C1 segment of cervical spinal cord (tissue), 14 donors: ENCODE measurements around the gene ENO4.

Experiments used
- DNase-seq, 14 donors: peaks; one replicate each; lab custom pipeline; 2025; lab: John Stamatoyannopoulos, UW

ENO4 gene, protein sequence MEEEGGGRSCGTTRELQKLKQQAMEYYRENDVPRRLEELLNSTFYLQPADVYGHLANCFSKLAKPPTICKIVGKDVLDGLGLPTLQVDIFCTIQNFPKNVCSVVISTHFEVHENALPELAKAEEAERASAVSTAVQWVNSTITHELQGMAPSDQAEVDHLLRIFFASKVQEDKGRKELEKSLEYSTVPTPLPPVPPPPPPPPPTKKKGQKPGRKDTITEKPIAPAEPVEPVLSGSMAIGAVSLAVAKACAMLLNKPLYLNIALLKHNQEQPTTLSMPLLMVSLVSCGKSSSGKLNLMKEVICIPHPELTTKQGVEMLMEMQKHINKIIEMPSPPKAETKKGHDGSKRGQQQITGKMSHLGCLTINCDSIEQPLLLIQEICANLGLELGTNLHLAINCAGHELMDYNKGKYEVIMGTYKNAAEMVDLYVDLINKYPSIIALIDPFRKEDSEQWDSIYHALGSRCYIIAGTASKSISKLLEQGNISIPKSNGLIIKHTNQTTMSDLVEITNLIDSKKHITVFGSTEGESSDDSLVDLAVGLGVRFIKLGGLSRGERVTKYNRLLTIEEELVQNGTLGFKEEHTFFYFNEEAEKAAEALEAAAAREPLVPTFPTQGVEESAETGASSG

DNA sequence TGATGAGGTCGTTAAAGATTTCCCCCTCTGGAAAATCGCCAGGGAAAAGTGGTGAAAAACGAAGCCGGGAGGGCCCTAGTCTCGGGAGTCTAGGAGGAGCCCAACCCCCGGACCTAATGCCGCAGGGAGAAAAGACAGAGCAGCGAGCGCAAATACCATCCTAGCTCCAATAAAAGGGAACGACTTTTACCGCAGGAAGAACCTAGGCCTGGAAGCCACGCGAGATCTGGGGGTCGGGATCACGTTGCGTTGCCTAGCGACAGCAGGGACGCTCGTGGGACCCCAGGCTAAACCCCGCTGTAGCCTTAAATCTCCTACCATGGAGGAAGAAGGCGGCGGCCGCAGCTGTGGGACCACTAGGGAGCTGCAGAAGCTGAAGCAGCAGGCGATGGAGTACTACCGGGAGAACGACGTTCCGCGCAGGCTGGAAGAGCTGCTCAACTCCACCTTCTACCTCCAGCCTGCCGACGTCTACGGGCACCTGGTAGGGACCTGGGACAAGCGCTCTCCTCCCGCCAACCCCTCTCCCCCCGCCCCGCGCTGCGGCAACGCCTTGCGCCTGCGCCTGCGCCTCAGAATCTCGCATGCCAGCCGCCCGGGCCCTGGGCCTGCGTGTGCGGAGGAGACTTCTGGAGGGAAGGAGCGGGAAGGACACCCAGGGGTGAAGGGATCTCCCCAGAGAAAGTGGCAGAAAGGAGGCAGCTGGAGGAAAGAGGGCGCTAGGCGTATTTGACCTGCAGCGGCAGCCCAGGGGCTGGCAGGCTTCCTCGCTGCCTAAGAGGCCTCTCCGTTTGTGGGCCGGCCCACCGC lies at the start of gene ENO4:
TSS of gene ENO4 (plus strand) at position 252 of the 810 bp plus-strand sequence. CDS start at position 320, 68 bp downstream.
- peak; percentile 35 to 95 (median 65) for DNase-seq

DNA sequence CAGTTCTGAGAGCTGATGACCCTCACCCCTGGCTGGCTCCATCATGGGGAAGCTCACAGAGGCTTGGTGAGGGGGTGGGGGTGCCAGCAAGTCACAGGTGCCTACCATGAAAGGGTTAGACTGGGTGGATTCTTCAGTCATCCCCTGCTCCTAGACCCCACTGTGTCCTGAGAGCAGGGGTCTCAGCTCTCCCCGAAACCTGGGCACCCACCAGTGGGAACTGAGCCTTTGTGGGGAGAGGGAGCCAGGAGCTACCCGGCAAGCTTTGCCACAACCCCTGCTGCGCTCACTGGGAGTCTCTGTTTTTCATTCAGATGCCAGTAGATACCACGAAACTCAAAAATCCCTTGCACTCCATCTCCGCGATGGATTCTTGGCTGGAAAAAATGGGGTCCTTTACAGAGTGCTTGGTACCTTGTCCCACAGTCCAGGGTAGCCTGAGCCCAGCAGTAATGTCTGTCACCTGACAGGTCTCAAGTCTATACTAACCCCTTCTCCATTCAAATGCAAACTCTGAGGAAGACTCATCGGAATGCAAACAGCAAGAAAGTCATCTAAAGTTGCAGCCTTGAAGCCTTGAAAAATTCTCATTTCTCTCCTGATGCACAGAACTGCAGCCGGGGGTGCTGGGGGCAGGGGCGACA lies 48.9 kb upstream of the ENO4 start:
- DNase-seq: no peak

DNA sequence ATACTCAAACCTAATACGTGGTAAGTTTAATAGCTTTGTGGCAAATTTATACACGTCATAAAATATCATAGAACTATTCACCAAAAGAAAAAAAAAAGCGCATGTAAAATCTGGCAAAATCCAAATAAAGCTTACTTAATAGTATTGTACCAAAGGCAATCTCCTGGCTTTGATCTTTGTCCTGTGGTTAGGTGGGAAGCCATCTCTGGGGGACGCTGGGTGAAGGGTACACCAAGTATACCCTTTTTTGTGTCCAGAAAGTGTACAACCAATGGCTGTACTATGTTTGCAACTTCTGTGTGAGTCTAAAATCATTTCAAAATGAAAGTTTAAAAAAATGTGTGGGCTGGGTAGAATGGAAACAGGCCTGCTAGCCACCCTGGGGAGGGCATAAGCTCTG lies 47.6 kb upstream of the ENO4 start:
- DNase-seq: no peak

DNA sequence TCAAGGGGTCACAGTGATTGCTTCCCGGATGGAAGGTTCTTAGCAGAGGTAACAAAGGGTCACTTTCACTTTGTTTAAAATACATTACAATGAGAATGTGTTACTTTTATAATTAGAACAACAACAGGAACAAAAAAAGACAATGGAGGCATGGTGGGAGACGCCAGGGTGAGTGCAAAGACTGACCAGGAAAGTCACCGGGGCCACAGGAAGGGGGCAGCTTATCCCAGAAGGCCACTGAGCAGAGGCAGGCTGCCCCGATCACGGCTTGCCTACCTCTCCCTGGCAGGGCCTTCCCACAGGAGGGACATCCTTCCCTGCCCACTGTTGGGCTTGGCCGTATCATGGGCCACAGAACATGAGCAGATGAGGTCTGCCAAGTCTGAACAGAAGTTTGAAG lies 46.8 kb upstream of the ENO4 start:
- no peak for DNase-seq

DNA sequence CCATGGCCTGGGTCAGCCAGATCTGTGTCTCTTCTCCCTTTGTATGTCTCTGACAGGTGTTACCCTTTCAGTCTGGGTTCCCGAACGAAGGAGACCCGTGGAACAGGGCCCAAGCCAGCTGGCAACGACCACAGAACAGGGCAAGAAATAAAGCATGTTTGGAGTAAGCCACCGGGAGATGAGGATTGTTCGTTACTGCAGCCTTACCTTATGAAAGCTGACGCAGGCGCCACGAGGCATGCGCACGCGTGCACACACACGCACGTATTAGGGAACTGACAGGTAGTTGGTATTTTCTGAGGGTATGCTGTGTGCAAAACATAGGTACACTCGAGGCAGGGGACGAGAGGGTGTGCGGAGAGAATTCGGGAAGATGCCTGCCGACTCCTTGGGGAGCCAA lies 46.4 kb upstream of the ENO4 start:
- DNase-seq: no peak

GRCh38 chr10:116803451-116804249 lies 45.6 kb upstream of the ENO4 start:
- DNase-seq: no peak

DNA sequence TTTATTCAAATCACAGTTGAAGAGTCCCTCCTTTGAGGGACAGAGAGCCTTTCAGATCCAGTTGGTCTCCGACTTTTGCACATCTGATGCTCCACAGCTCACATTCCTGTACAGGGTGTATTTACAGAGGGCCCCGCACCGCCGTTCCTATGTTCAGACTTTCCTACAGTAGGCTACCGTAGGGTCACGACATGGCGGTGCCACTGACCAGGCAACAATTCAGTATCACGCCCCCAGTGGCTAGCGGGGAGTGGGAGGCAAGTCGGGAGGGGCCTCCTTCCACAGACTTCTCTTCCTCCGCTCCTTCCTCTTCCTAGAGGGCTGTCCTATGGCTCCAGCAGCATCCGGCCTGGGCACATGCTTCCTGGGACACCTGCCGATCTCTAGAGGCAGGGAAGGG lies 40.6 kb upstream of the ENO4 start:
- DNase-seq: no peak

- no peak for DNase-seq
Measured at GRCh38 chr10:116809483-116810119, 39.7 kb upstream of the ENO4 start.

DNA sequence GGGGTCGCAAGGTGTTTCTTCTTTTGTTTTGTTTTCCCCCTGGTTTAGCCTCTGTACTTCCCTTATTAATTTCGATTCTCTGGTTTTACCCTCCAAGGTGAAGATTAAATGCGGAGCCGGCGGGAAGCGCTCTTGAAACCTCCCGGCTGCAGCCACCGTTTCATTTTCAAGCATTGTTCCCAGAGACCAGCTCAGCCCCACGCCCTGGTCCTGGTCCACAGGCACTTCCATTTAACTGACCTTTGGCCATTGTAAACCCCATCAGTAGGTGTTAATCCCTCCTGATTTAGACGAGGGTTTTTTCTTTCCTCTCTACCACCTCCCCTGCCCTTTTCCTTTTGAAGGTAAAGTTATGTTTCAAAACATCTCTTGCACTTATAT lies 39.2 kb upstream of the ENO4 start:
- no peak for DNase-seq

- DNase-seq: no peak
Measured at GRCh38 chr10:116810895-116811294, 38.4 kb upstream of the ENO4 start.

DNA sequence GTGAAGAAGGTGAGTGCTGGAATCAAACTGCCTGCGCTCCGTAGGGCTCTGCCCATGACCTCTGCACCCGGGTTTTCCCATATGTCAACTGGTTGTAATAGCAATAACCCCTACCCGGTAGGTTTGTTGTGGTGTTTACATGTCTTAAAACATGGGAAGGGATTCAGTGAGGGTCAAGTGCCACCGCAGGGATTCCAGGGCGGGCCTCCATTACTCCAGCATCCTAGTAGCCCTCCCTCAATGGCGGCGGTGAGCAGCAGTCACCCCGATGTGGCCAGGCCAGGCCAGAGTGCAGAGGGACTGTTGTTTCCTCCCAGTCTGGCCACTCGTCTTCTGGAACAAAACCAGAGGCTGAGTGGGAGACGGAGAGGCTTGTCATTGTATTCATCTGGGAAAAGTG lies 37.6 kb upstream of the ENO4 start:
- DNase-seq: no peak

- DNase-seq: no peak
Measured at GRCh38 chr10:116815641-116816415, 33.5 kb upstream of the ENO4 start.

DNA sequence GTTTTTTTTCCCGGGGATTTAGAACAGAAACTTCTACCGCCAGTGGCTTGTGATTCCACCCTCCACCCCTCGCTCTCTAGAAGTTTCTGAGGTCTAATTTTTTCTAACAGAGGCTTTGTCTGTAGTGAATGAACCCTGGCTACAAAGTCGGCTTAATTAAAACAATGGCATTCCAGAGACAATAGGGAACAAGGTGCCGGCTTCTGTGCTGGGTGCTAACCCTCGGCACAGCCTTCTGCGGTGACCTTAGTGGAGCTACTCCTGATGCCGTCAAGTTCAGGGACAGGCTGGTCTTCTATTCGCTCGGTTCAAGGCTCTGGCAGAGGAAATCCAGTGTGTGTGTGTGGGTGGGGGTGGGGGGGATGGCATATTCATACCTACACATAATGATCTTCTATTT lies 32.1 kb upstream of the ENO4 start:
- no peak for DNase-seq

DNA sequence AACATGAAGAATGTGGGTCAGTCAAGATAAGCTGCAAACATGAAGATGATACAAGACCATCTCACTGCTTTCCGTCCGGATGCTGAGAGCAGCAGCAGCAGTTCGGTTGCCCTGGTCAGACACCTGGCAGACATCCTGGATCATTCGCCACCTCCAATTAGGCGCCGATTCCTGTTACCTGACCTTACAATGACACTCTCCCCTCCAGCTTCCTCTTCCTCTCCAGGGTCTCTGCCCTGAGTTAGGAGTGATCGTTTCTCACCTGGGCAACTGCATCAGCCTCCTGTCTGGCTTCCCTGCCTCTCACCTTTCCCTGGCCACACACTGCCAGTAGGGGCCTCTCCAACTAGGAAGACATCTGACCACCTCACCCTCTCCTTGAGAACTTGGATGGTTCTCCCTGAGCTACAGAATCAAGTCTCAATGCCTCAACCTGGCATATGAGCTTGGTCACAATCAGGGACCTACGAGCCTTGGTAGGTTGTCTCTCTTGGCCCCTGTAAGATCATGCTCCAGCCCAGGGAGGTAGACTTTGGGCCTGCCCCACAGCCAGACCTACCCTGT lies 31.4 kb upstream of the ENO4 start:
- no peak for DNase-seq

GRCh38 chr10:116819999-116820677 lies 29.2 kb upstream of the ENO4 start:
- no peak for DNase-seq

- DNase-seq: no peak
Measured at GRCh38 chr10:116825901-116826300, 23.4 kb upstream of the ENO4 start.

DNA sequence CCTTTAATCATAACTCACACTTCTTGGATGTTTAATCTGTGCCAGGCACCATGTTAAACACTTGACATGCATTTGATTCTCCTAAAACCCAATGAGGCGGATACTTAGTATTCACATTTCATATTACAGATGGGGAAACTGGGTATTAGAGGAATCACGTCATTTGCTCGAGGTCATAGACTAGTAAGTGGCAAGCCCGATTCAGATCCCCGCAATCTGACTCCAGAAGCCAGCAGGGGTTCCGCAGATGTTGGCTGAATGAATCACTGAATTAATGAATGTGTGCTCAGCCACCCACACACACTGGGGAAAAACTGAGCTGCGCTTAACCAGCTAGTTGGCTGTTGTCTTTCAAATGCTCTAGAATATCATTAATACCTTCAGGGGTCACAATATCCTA lies 22.5 kb upstream of the ENO4 start:
- no peak for DNase-seq

GRCh38 chr10:116827214-116827671 lies 22.1 kb upstream of the ENO4 start:
- DNase-seq: no peak

GRCh38 chr10:116828116-116828515 lies 21.2 kb upstream of the ENO4 start:
- DNase-seq: no peak
